GM12874 (cell line): ENCODE measurements around the gene KIF2C.

Source experiments
- TF ChIP-seq, protein P1 (sequence below): IDR thresholded peaks from 2 replicates; pipeline ENCODE4 v1.5.1; 2011; ENCODE audit warnings: low read depth, mild to moderate bottlenecking, control low read depth, low read length, moderate library complexity; ENCODE audit not compliant: insufficient read depth

Gene KIF2C

DNA sequence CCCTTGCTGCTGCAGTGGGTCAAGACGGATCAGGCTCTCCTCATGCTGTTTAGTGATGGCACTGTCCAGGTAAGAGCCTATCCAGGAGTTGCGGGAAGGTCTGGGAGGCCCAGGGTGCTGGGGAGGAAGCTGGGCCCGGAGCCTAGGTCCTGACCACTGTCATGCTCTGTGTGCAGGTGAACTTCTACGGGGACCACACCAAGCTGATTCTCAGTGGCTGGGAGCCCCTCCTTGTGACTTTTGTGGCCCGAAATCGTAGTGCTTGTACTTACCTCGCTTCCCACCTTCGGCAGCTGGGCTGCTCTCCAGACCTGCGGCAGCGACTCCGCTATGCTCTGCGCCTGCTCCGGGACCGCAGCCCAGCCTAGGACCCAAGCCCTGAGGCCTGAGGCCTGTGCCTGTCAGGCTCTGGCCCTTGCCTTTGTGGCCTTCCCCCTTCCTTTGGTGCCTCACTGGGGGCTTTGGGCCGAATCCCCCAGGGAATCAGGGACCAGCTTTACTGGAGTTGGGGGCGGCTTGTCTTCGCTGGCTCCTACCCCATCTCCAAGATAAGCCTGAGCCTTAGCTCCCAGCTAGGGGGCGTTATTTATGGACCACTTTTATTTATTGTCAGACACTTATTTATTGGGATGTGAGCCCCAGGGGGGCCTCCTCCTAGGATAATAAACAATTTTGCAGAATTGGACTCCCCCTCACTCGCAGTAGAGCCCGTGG, 65.8 kb downstream of the KIF2C start:
- TF ChIP-seq, protein P1, sequence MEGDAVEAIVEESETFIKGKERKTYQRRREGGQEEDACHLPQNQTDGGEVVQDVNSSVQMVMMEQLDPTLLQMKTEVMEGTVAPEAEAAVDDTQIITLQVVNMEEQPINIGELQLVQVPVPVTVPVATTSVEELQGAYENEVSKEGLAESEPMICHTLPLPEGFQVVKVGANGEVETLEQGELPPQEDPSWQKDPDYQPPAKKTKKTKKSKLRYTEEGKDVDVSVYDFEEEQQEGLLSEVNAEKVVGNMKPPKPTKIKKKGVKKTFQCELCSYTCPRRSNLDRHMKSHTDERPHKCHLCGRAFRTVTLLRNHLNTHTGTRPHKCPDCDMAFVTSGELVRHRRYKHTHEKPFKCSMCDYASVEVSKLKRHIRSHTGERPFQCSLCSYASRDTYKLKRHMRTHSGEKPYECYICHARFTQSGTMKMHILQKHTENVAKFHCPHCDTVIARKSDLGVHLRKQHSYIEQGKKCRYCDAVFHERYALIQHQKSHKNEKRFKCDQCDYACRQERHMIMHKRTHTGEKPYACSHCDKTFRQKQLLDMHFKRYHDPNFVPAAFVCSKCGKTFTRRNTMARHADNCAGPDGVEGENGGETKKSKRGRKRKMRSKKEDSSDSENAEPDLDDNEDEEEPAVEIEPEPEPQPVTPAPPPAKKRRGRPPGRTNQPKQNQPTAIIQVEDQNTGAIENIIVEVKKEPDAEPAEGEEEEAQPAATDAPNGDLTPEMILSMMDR = no peak

DNA sequence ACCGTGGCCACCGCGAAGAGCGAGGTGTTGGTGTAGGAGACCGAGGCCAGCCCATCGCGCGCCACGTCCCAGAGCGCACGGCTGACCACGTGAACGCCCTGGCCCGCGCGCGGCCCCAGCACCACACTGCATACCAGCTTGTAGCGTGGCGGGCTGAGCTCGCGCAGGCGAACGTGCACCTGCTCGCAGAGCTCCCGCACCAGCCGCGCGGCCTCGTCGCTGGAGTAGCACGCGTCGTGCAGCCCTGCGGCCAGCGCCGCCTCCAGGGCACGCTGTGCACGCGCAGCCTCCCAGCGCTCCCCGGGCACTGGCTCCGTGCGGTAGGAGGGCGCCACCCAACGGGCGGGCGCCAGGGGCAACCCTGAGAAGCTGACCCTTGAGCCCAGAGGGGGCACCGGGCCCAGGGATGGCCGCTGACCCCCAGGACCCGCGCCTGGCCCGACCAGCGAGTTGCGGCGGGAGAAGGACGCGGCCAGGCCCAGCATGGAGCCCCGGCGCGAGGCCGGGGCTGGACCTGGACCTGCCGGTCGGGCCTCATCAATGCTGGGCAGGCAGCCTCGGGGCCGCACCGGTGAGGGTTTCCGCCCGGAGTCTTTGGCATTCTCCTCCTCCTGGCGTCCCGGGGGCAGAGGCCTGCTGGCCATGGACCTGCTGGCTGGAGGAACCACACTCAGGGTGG, 66.5 kb downstream of the KIF2C start:
- TF ChIP-seq, protein P1 = no peak

DNA sequence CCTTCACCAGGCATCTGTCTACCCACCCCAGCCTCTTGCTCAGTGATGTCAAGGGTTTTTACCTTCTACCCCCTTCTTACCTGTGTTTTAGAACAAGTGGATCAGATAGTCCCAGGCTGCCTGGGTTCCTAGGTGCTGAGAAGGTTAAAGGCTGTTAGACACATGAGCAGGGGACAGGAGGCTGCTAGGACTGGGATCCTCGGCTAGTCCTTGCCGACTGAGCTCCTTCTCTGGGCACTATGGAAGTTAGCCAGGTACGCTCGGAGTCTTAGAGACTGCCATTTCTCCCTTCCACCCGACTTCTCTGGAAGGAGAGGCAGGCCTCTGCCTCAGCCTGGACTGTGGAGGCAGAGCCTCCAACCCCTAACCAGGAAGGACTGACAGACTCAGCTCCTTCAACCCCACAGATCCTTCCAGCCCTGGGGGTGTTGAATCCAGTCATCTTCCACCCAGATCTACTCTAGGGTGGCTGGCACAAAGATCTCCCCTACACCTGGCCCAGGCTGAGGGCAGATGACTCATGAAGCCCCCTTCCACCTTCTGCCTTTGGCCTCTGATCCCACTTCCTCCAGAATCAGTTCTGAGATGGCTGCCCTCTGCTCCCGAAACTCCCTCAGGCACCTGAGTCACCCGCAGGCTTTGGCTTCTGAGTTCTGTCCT, 67.2 kb downstream of the KIF2C start, which contains the start of gene DYNLT4:
DYNLT4 (minus strand) TSS at position 648 of the 660 bp plus-strand sequence. CDS start 683 bp downstream, outside the sequence.
- TF ChIP-seq, protein P1 = no peak

DNA sequence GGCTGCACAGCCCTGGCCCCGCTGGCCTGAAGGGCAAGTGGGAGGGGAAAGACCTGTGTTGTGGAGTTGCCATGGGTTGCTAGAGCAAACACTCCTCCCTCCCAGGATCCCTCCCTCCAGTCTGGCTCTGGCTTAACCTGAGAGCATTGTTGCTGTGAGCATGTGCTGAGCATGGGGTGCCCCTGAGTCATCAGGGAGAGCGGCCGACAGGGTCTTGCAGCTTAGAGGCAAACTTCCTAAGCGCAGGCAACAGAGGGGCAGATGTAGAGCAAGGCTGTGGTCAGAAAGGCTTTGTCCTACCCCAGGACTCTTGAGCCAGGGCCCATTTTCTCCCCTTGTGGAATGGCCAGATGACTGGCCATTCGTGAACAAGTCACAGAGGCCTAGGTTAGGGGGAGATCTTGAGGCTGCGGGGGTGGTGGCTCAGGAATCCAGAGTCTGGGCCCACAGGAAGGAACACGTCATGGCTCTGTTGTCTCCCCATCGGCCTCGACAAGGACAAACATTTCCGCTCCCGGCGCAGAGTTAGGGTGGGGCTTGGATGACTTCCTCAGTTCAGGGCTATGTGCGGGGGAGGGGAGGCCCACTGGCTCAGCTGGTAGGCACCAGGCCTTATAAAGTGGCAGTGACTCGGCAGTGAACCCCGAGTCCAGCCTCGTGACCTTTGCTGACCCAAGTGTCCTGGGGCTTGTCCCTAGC, 67.9 kb downstream of the KIF2C start:
- TF ChIP-seq, protein P1 = no peak

DNA sequence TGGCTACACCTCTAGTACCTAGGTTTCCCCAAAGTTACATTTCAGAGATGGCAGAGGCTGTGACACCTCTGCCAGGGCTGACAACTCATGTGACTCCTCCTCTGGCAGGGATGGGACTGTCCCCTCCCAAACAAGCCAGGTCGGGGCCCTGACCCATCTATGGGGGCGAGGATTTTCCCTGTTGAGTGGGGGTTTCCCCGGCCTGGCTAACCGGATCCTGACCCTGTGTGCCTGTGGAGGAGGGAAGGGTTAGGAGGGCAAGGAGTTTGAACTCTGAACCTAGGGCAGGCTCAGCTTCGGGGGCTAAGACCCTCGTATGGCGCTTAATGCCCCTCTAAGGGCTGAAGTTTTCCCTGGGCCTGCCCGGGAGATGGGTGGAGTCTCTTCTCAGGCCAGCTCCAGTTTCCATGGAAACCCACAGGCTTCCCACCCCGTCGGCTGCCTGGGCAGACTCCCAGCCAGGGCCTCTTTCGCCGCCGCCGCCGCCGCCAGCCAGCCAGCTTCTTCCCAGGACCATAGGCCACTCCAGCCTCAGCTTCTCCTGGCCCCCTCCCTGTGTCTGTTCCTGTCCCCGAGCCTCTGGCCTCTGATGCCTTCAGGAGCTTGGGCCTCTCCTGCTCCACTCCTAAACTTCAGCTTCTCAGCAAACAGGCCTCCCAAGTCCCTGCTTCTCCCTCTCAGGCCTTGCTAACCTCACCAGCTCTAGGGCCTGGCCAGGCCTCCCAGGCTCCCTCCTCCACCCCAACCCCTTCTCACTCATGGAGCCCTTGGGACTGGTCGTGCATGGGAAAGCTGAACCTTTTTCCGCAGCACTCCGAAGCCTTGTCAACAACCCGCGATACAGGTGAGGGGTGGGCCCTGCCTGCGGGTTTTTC, 68.7 kb downstream of the KIF2C start, which contains the start of gene BTBD19:
BTBD19 (plus strand) TSS at position 461 of the 875 bp plus-strand sequence; CDS start at position 759, 298 bp downstream.
- TF ChIP-seq, protein P1 = no peak

DNA sequence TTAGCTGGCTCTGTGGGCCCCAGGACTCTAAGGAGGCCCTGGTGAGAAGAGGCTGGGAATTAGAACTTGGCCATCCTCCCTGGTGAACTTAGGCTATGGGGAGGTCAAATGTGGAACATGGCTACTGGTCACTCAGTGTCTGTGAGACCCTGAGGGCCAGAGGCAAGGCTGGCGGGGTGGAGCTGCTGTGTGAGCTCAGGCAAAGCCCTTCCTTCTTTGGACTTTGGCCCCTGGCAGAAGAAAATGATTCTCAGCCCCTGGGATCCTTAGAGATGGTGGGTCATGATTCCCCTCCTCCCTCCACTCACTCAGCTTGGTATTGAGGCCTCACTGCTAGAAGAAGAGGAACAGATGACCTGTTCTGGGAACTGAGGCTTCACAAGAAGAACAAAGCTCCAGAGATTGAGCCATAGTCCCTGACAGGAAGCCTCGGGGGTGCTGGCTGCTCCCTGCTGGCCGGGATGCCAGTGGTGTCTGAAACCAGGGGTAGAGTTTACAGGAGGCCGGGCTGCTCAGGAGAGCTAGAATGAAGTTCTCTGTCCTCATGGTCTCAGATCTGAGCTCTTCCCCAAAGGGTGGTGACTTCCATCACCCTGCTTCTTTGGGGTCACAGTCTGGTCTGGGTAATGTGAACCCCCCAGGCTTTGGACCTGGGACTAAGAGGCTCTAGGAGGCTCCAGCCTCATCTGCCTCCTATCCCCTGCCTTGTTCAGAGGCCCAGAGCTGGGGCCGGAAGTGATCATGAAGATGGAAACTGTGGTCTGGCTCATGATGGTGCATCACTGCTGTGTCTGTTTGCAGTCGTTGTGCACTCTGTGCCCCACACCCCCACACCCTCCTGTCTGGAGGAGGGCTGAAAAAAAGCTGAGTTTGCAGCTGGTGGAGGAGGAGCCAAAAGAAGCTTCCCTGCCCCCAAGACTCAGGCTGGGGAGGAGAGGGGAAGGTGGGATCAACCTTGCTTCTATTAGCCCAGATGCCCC, 69.6 kb downstream of the KIF2C start:
- TF ChIP-seq, protein P1 = no peak
